CD4-positive, alpha-beta T cell (primary cell): ENCODE data around the gene SERPINB6. TPM values are rescaled to one million over a fixed set of nuclear protein-coding genes. Genes with fewer than 3 reads are reported as not detected.

ENCODE experiments used
- ATAC-seq: fragments of 200-7000 bp; cut with Tn5 transposase; one replicate; pipeline ENCODE4 v1.10.0; 2022; ENCODE audit warnings: mild to moderate bottlenecking; ENCODE audit not compliant: poor library complexity
- CTCF ChIA-PET: fragments of 350-600 bp; sonication (Branson Sonifier 250); formaldehyde crosslinking; loops from one replicate; lab custom pipeline; 2021; ENCODE audit warnings: antibody characterized with exemption, inconsistent platforms; lab: Charles Lee
- POLR2A ChIA-PET: fragments of 350-600 bp; sonication (Branson Sonifier 250); formaldehyde crosslinking; loops from one replicate; lab custom pipeline; 2021; ENCODE audit warnings: antibody characterized with exemption, inconsistent platforms; lab: Charles Lee
- DNase-seq, 14 experiments: peaks; one replicate each; pipeline ENCODE4 v3.0.0-alpha.2; 2013 to 2020; ENCODE audit warnings: mixed read lengths in 2 of 14
- H3K27ac ChIP-seq, 2 donors: one replicate each; pipeline versions ENCODE4 v1.5.1 to v1.7.0; 2013; ENCODE audit warnings: low read length in 2 of 2, low read depth in 1 of 2, mild to moderate bottlenecking in 1 of 2
- H3K27me3 ChIP-seq, 2 experiments: 1 replicate in 1 of 2; 2 replicates in 1 of 2; pipeline versions ENCODE4 v1.6.1 to v1.7.0; 2013; ENCODE audit warnings: low read length in 2 of 2, control low read depth in 1 of 2, mild to moderate bottlenecking in 1 of 2, moderate library complexity in 1 of 2; ENCODE audit not compliant: insufficient read depth in 2 of 2, control insufficient read depth in 1 of 2
- H3K36me3 ChIP-seq: one replicate; pipeline ENCODE4 v1.6.1; 2013; ENCODE audit warnings: low read length, control low read depth; ENCODE audit not compliant: insufficient read depth
- H3K4me1 ChIP-seq: one replicate; pipeline ENCODE4 v1.6.1; 2013; ENCODE audit warnings: low read length, control low read depth; ENCODE audit not compliant: insufficient read depth
- H3K4me3 ChIP-seq: one replicate; pipeline ENCODE4 v1.5.1; 2013; ENCODE audit warnings: mild to moderate bottlenecking, low read length, moderate library complexity
- H3K9me3 ChIP-seq, 2 experiments: 1 replicate in 1 of 2; 2 replicates in 1 of 2; pipeline versions ENCODE4 v1.6.1 to v1.7.0; 2013; ENCODE audit warnings: low read length in 2 of 2, mild to moderate bottlenecking in 2 of 2, control low read depth in 1 of 2, moderate library complexity in 1 of 2; ENCODE audit not compliant: control insufficient read depth in 1 of 2, insufficient read depth in 1 of 2
- H3K27ac Mint-ChIP-seq: one replicate; pipeline ENCODE4 v1.8.0; 2020; ENCODE audit warnings: mixed read lengths
- H3K27me3 Mint-ChIP-seq: one replicate; pipeline ENCODE4 v1.8.0; 2021; ENCODE audit warnings: mixed read lengths
- H3K36me3 Mint-ChIP-seq: one replicate; pipeline ENCODE4 v1.8.0; 2021; ENCODE audit warnings: low read depth, mixed read lengths
- H3K4me1 Mint-ChIP-seq: one replicate; pipeline ENCODE4 v1.8.0; 2021; ENCODE audit warnings: low read depth, mixed read lengths
- H3K4me3 Mint-ChIP-seq: one replicate; pipeline ENCODE4 v1.8.0; 2020; ENCODE audit warnings: mild to moderate bottlenecking, mixed read lengths
- H3K9me3 Mint-ChIP-seq: one replicate; pipeline ENCODE4 v1.8.0; 2020; ENCODE audit warnings: mixed read lengths
- intact Hi-C, 2 experiments: fragments of 100-400 bp; cut with DNase I in 1 of 2; cut with micrococcal nuclease in 1 of 2; formaldehyde crosslinking; loops; one replicate each; pipeline versions ENCODE4 v1.15.1 to v1.9.0; 2023 to 2025; cut with DNase I, micrococcal nuclease
- total RNA-seq, 174 experiments: library from RNA in 2 of 174; stranded (reverse) in 2 of 174; gene quantifications; one replicate each; pipeline ENCODE4 v1.2.3 and lab custom pipeline; 2021 to 2026
- TF ChIP-seq, protein P1 (sequence below): fragments of 200-600 bp; IDR thresholded peaks from one replicate; pipeline ENCODE4 v1.8.0; 2022; ENCODE audit warnings: antibody characterized with exemption, mild to moderate bottlenecking

SERPINB6 gene
- total RNA-seq, 2 experiments from 2014 or later: 11.0 to 11.9 TPM

DNA sequence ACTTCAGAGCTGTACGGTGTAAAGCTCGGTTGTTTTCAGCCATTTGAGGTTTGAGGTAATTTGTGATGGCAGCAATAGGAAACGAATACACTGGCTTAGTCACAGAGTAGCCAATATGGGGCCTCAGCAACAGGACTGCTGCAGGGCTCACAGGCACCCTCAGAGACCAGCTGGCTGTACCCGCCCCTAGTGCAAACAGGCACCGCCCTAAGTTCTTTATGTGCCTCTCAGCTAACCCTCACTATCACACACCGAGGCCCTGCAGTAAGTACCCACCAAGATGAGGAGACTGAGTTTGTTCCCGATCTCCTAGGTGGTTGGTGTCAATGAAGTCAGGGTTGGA is 57.1 kb downstream of the SERPINB6 start:
- no peaks in the 10 kb centered on the region for H3K36me3 Mint-ChIP-seq
- DNase-seq (no peak), ATAC-seq (no peak)
- H3K27me3 Mint-ChIP-seq: no peaks in the 10 kb centered on the region
- no peak overlapping the region for H3K4me3 ChIP-seq
- no peak overlapping the region for H3K27ac ChIP-seq
- H3K36me3 ChIP-seq: no peaks in the 10 kb centered on the region
- no peaks in the 10 kb centered on the region for H3K27me3 ChIP-seq
- CTCF ChIA-PET: interaction anchor here (1.4 kb wide), 1 partner anchor 17 kb away, joined by 3 read pairs; no protein-coding TSS in a partner anchor
- H3K4me3 Mint-ChIP-seq: no peak overlapping the region
- intact Hi-C loops: no loop called here
- TF ChIP-seq, protein P1, sequence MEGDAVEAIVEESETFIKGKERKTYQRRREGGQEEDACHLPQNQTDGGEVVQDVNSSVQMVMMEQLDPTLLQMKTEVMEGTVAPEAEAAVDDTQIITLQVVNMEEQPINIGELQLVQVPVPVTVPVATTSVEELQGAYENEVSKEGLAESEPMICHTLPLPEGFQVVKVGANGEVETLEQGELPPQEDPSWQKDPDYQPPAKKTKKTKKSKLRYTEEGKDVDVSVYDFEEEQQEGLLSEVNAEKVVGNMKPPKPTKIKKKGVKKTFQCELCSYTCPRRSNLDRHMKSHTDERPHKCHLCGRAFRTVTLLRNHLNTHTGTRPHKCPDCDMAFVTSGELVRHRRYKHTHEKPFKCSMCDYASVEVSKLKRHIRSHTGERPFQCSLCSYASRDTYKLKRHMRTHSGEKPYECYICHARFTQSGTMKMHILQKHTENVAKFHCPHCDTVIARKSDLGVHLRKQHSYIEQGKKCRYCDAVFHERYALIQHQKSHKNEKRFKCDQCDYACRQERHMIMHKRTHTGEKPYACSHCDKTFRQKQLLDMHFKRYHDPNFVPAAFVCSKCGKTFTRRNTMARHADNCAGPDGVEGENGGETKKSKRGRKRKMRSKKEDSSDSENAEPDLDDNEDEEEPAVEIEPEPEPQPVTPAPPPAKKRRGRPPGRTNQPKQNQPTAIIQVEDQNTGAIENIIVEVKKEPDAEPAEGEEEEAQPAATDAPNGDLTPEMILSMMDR: no peak
- H3K9me3 Mint-ChIP-seq: no peaks in the 10 kb centered on the region
- H3K27ac Mint-ChIP-seq: no peak overlapping the region
- no peaks in the 10 kb centered on the region for H3K9me3 ChIP-seq
- POLR2A ChIA-PET: interaction anchor here (0.6 to 1.0 kb wide), 3 partner anchors 15 to 66 kb away, joined by 3 read pairs; no protein-coding TSS in a partner anchor
- H3K4me1 ChIP-seq: peaks cover 10% of the 10 kb centered on the region
- peaks cover 13% of the 10 kb centered on the region for H3K4me1 Mint-ChIP-seq

DNA sequence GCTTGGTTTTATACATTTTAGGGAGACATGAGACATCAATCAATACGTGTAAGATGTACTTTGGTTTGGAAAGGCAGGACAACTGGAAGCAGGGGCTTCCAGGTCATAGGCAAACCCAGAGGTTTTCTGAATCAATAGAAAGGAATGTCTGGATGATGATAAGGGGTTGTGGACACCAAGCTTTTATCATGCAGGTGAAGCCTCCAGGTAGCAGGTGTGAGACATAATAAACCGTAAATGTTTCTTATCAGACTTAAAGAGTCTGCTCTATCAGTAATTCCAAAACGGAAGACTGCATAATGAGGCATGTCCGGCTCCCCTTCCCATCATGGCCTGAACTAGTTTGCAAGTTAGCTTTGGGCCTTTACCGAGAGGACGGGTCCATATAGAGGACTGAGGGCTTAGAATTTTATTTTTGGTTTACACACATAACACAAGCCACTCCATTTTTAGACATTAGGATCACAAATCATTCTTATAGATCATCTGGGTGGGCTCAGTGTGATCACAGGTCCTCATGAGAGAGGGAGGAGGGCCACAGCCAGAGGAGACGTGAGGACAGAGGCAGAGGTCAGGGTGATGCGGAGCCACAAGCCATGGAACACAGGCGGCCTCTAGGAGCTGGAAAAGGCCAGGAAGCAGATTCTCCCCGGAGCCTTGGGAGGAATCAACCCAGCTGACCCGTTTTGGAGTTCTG is 57.6 kb downstream of the SERPINB6 start:
- TF ChIP-seq, protein P1: no peak

DNA sequence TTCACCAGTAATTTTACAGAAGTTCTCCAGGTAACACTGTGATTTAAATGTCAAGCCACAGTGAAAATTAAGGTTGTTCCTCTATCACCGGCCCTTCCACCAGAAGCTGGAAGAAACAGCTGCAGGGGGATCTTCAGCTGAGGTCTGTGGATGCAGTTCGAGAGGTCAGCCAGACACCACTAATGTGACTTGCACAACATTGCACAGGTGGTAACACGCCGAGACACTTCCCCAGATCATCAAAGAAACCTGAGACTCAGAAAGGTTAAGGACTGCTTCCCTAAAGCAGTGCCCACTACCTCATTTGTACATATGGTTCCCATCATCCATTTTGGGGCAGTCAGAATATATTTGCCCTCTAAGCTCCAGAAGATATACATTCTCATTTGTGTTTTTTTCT is 60.2 kb downstream of the SERPINB6 start:
- H3K4me1 ChIP-seq: peaks cover 15% of the 10 kb centered on the region
- POLR2A ChIA-PET: interaction anchor here (0.6 to 1.6 kb wide), 12 partner anchors 8 to 79 kb away, joined by 3 to 33 read pairs (median 4); partner anchors contain the start of genes SERPINB1 and SERPINB9
- no peaks in the 10 kb centered on the region for H3K27me3 ChIP-seq
- Mint-ChIP-seq H3K27ac (no peak overlapping the region), H3K4me1 (peaks cover 25% of the 10 kb centered on the region), H3K9me3 (no peaks in the 10 kb centered on the region), H3K4me3 (no peak overlapping the region), H3K27me3 (no peaks in the 10 kb centered on the region), H3K36me3 (no peaks in the 10 kb centered on the region)
- no peaks in the 10 kb centered on the region for H3K9me3 ChIP-seq
- intact Hi-C loops: loop anchor here (1.0 to 2.0 kb wide), 4 partner anchors 21 to 120 kb away; no protein-coding TSS in a partner anchor
- DNase-seq (no peak), ATAC-seq (no peak)
- no peaks in the 10 kb centered on the region for H3K36me3 ChIP-seq
- CTCF ChIA-PET: interaction anchor here (0.6 to 2.2 kb wide), 17 partner anchors 8 to 143 kb away, joined by 3 to 54 read pairs (median 4); partner anchors contain the start of genes SERPINB1 and SERPINB9
- H3K27ac ChIP-seq: no peak overlapping the region
- TF ChIP-seq, protein P1: no peak
- H3K4me3 ChIP-seq: no peak overlapping the region

More for the DNA sequence above, 57.6 kb downstream of the SERPINB6 start:
- no peaks in the 10 kb centered on the region for H3K27me3 Mint-ChIP-seq
- H3K9me3 Mint-ChIP-seq: no peaks in the 10 kb centered on the region
- intact Hi-C loops: no loop called here
- no peaks in the 10 kb centered on the region for H3K9me3 ChIP-seq
- ATAC-seq (no peak), DNase-seq (no peak)
- H3K4me3 ChIP-seq: no peak overlapping the region
- H3K36me3 Mint-ChIP-seq: no peaks in the 10 kb centered on the region
- H3K4me1 ChIP-seq: peaks cover 6% of the 10 kb centered on the region
- H3K27ac Mint-ChIP-seq: no peak overlapping the region
- H3K27ac ChIP-seq: no peak overlapping the region
- H3K4me1 Mint-ChIP-seq: peaks cover 13% of the 10 kb centered on the region
- POLR2A ChIA-PET: interaction anchor here (0.6 to 1.1 kb wide), 4 partner anchors 14 to 67 kb away, joined by 3 read pairs; no protein-coding TSS in a partner anchor
- no peaks in the 10 kb centered on the region for H3K27me3 ChIP-seq
- CTCF ChIA-PET: interaction anchor here (0.9 to 1.4 kb wide), 2 partner anchors 18 to 122 kb away, joined by 3 read pairs; no protein-coding TSS in a partner anchor
- no peaks in the 10 kb centered on the region for H3K36me3 ChIP-seq
- no peak overlapping the region for H3K4me3 Mint-ChIP-seq
